GM12878 (cell line): ENCODE measurements around the gene STX8. TPM values are rescaled to one million over a fixed set of nuclear protein-coding genes. Genes with fewer than 3 reads are reported as not detected.

Experiments
- ATAC-seq: fragments of 200-7000 bp; cut with Tn5 transposase; 3 replicates; pipeline ENCODE4 v1.9.1; 2020; ENCODE audit warnings: mild to moderate bottlenecking, moderate library complexity
- BruUV-seq: library from RNA; stranded (reverse); fragments of 400-500 nt; replicated peaks from 2 replicates; lab custom pipeline; 2021; lab: Mats Ljungman, UMichigan
- CTCF ChIA-PET: fragments of 300-600 bp; sonication (Branson Sonifier 250); formaldehyde crosslinking; extraction: SDS; loops from one replicate; lab custom pipeline; 2021; ENCODE audit warnings: inconsistent platforms; lab: Yijun Ruan, JAX
- POLR2A ChIA-PET: fragments of 350-600 bp; formaldehyde crosslinking; extraction: SDS; loops from one replicate; lab custom pipeline; 2021; ENCODE audit warnings: inconsistent platforms; lab: Charles Lee
- RAD21 ChIA-PET: fragments of 300-600 bp; sonication (Branson Sonifier 250); formaldehyde crosslinking; loops from one replicate; lab custom pipeline; 2023; ENCODE audit warnings: antibody characterized with exemption; ENCODE audit not compliant: unreplicated experiment; lab: Charles Lee
- SMC1A ChIA-PET: fragments of 300-600 bp; sonication (Branson Sonifier 250); formaldehyde crosslinking; loops from one replicate; lab custom pipeline; 2023; ENCODE audit not compliant: unreplicated experiment, uncharacterized antibody; lab: Charles Lee
- DNase-seq: peaks from one replicate; pipeline ENCODE4 v3.0.0-alpha.2; 2011; ENCODE audit warnings: low read depth, low spot score
- FAIRE-seq: peaks from 3 replicates; lab custom pipeline; 2011; peaks lifted over from hg19 to GRCh38; lab: Jason Lieb, UNC
- H2AFZ ChIP-seq: 2 replicates; pipeline ENCODE4 v1.6.0; 2011; ENCODE audit warnings: low read depth, low read length, control low read depth; ENCODE audit not compliant: control insufficient read depth
- H3K27ac ChIP-seq: 2 replicates; pipeline ENCODE4 v1.5.1; 2011; ENCODE audit warnings: control low read depth; ENCODE audit not compliant: control insufficient read depth, insufficient read depth
- H3K27me3 ChIP-seq, 2 experiments: replicated peaks in 1 of 2; 2 replicates each; pipeline versions ENCODE4 v1.6.0 to v1.6.1; 2011; ENCODE audit warnings: low read length in 1 of 2; ENCODE audit not compliant: control insufficient read depth in 2 of 2, insufficient read depth in 2 of 2
- H3K36me3 ChIP-seq, 2 experiments: 2 replicates each; pipeline ENCODE4 v1.5.1; 2011; ENCODE audit warnings: low read length in 1 of 2; ENCODE audit not compliant: control insufficient read depth in 2 of 2, insufficient read depth in 2 of 2
- H3K4me1 ChIP-seq: 2 replicates; pipeline ENCODE4 v1.6.1; 2011; ENCODE audit warnings: mild to moderate bottlenecking, low read length, moderate library complexity, mixed read lengths; ENCODE audit not compliant: control insufficient read depth, insufficient read depth
- H3K4me2 ChIP-seq: 2 replicates; pipeline ENCODE4 v1.6.0; 2011; ENCODE audit warnings: control low read depth; ENCODE audit not compliant: control insufficient read depth, insufficient read depth
- H3K4me3 ChIP-seq: fragments of 200-600 bp; sonication (generic); 2 replicates; pipeline ENCODE4 v1.5.1; 2016
- H3K79me2 ChIP-seq: 2 replicates; pipeline ENCODE4 v1.6.0; 2011; ENCODE audit warnings: low read length; ENCODE audit not compliant: control insufficient read depth, insufficient read depth
- H3K9ac ChIP-seq: 2 replicates; pipeline ENCODE4 v1.8.0; 2011; ENCODE audit warnings: low read length, control low read depth, mixed read lengths; ENCODE audit not compliant: control insufficient read depth, insufficient read depth
- H3K9me3 ChIP-seq: replicated peaks from 3 replicates; pipeline ENCODE4 v1.5.1; 2011; ENCODE audit warnings: mild to moderate bottlenecking, low read length; ENCODE audit not compliant: control insufficient read depth, insufficient read depth
- H4K20me1 ChIP-seq: 2 replicates; pipeline ENCODE4 v1.6.0; 2011; ENCODE audit not compliant: control insufficient read depth, insufficient read depth
- ASH2L ChIP-seq: fragments of 300-600, 200-600 bp; sonication (generic); IDR thresholded peaks from 2 replicates; pipeline ENCODE4 v1.6.1; 2017; ENCODE audit warnings: low read depth, mild to moderate bottlenecking, borderline replicate concordance
- BMI1 ChIP-seq: fragments of 450-650 bp; IDR thresholded peaks from 2 replicates; pipeline ENCODE4 v1.6.1; 2016; ENCODE audit warnings: mild to moderate bottlenecking, moderate library complexity, borderline replicate concordance
- CREB1 ChIP-seq: IDR thresholded peaks from 2 replicates; pipeline ENCODE4 v1.6.1; 2012; ENCODE audit warnings: low read depth, mild to moderate bottlenecking, inconsistent platforms
- DPF2 ChIP-seq: fragments of 450-650 bp; IDR thresholded peaks from 2 replicates; pipeline ENCODE4 v1.6.1; 2017; ENCODE audit warnings: mild to moderate bottlenecking
- GABPA ChIP-seq: IDR thresholded peaks from 2 replicates; pipeline ENCODE4 v1.6.1; 2014; ENCODE audit warnings: antibody characterized with exemption, low read depth, mild to moderate bottlenecking, inconsistent platforms
- IKZF1 ChIP-seq: fragments of 450-650 bp; conservative IDR thresholded peaks from 2 replicates; pipeline ENCODE4 v1.6.1; 2017; ENCODE audit warnings: antibody characterized with exemption, mild to moderate bottlenecking
- IRF3 ChIP-seq: fragments of 450-650 bp; IDR thresholded peaks from 2 replicates; pipeline ENCODE4 v1.6.1; 2014; ENCODE audit warnings: mild to moderate bottlenecking
- KLF5 ChIP-seq: fragments of 450-650 bp; IDR thresholded peaks from 2 replicates; pipeline ENCODE4 v1.6.1; 2014; ENCODE audit warnings: mild to moderate bottlenecking; ENCODE audit not compliant: partially characterized antibody
- MLLT1 ChIP-seq: fragments of 450-650 bp; IDR thresholded peaks from 2 replicates; pipeline ENCODE4 v1.6.1; 2016; ENCODE audit warnings: mild to moderate bottlenecking
- NRF1 ChIP-seq: conservative IDR thresholded peaks from 2 replicates; pipeline ENCODE4 v1.6.1; 2011; ENCODE audit warnings: mild to moderate bottlenecking, low read depth, low read length, improper control_type of control experiment
- RBBP5 ChIP-seq: fragments of 200-600 bp; sonication (generic); conservative IDR thresholded peaks from 2 replicates; pipeline ENCODE4 v1.6.1; 2016
- SMC3 ChIP-seq: IDR thresholded peaks from 2 replicates; pipeline ENCODE4 v1.6.1; 2011; ENCODE audit warnings: low read length, improper control_type of control experiment, borderline replicate concordance
- STAT1 ChIP-seq: fragments of 450-650 bp; conservative IDR thresholded peaks from 2 replicates; pipeline ENCODE4 v1.6.1; 2014; ENCODE audit warnings: antibody characterized with exemption, mild to moderate bottlenecking
- ZZZ3 ChIP-seq: IDR thresholded peaks from 2 replicates; pipeline ENCODE4 v1.6.1; 2011; ENCODE audit warnings: low read depth; ENCODE audit not compliant: control insufficient read depth, insufficient read length
- WGBS: methylation state at CpG from one replicate; pipeline ENCODE4 v1.1.6; 2016; ENCODE audit warnings: low lambda C conversion rate; ENCODE audit not compliant: insufficient replicate concordance, insufficient coverage; ENCODE audit errors: missing lambda C conversion rate; 5-methylcytosine and 5-hydroxymethylcytosine counted together
- in situ Hi-C: fragments of 300-500 bp; cut with MboI; formaldehyde crosslinking; loops from 9 replicates; pipeline ENCODE4 v1.14.3; 2018; ENCODE audit warnings: mixed read lengths
- intact Hi-C: fragments of 100-400 bp; cut with micrococcal nuclease; formaldehyde crosslinking; loops from one replicate; pipeline ENCODE4 v1.14.2; 2022; ENCODE audit not compliant: unreplicated experiment
- polyA plus RNA-seq, 11 experiments: library from polyadenylated mRNA; depleted of rRNA in 4 of 11; unstranded in 6 of 11; stranded (reverse) in 5 of 11; fragments of >200 nt; fragmentation: Nextera tagmentation in 4 of 11; fragmentation: Illumina TruSeq in 1 of 11; extraction: Ambion mirVana in 4 of 11; extraction: Trizol in 1 of 11; gene quantifications; 1 replicate in 1 of 11; 2 replicates in 10 of 11; pipeline versions ENCODE4 v1.2.1 to v1.2.3, GENCODE V29; 2011 to 2016; ENCODE audit warnings: inconsistent platforms in 2 of 11, missing spikeins in 2 of 11, low read depth in 1 of 11
- total RNA-seq, 4 experiments: library from RNA; depleted of rRNA in 3 of 4; stranded (reverse); fragments of >200 nt in 3 of 4; fragmentation: Illumina TruSeq in 1 of 4; extraction: Trizol in 1 of 4; gene quantifications; 2 replicates each; pipeline versions ENCODE4 v1.2.1 to v1.2.3, GENCODE V29; 2013 to 2021

STX8 gene
- total and polyA plus RNA-seq, 10 of the 15 experiments (the other 5 are each of a cell fraction or from before 2014, with no cell fraction given), result 47.9 to 151 (median 72.9) TPM

GRCh38 chr17:9213303-9213640, 362.3 kb downstream of the STX8 start:
- Histone ChIP-seq H3K36me3 (no peaks in the 10 kb centered on the region), H2AFZ (no peak overlapping the region), H3K27ac (no peak overlapping the region), H3K9me3 (peaks cover 6% of the 10 kb centered on the region), H3K4me2 (no peak overlapping the region), H3K4me1 (no peaks in the 10 kb centered on the region), H3K4me3 (no peak overlapping the region), H3K27me3 (no peaks in the 10 kb centered on the region), H3K79me2 (no peaks in the 10 kb centered on the region), H3K9ac (no peak overlapping the region), H4K20me1 (no peaks in the 10 kb centered on the region)
- ChIA-PET POLR2A (no interaction called here), SMC1A (interaction anchor here (0.5 kb wide), 1 partner anchor 73 kb away, joined by 3 read pairs; no protein-coding TSS in a partner anchor), RAD21 (no interaction called here), CTCF (no interaction called here)
- intact Hi-C loops, result no loop called here
- FAIRE-seq (no peak), ATAC-seq (no peak), DNase-seq (no peak)
- BruUV-seq, result no TSS peak
- WGBS, result 0% methylated on average over 3 of the region's 3 CpGs
- in situ Hi-C loops, result no loop called here
- TF ChIP-seq SMC3 (no peak), ASH2L (no peak), RBBP5 (no peak), DPF2 (no peak)

GRCh38 chr17:9212376-9213302, 363.0 kb downstream of the STX8 start:
- ChIA-PET RAD21 (no interaction called here), POLR2A (no interaction called here), SMC1A (interaction anchor here (0.5 kb wide), 1 partner anchor 74 kb away, joined by 3 read pairs; no protein-coding TSS in a partner anchor), CTCF (no interaction called here)
- Histone ChIP-seq H3K27ac (no peak overlapping the region), H3K9me3 (peaks cover 6% of the 10 kb centered on the region), H3K36me3 (no peaks in the 10 kb centered on the region), H2AFZ (no peak overlapping the region), H4K20me1 (no peaks in the 10 kb centered on the region), H3K4me3 (no peak overlapping the region), H3K4me2 (no peak overlapping the region), H3K27me3 (no peaks in the 10 kb centered on the region; a peak in 1 of 4 replicates), H3K4me1 (no peaks in the 10 kb centered on the region), H3K9ac (no peak overlapping the region), H3K79me2 (no peaks in the 10 kb centered on the region)
- in situ Hi-C loops, result no loop called here
- intact Hi-C loops, result no loop called here
- ATAC-seq (no peak), DNase-seq (no peak), FAIRE-seq (no peak)
- 61% methylated on average over 29 of the region's 30 CpGs for WGBS
- TF ChIP-seq IRF3 (no peak), ZZZ3 (no peak), KLF5 (no peak), IKZF1 (no peak), BMI1 (no peak), CREB1 (no peak), MLLT1 (no peak), GABPA (no peak), NRF1 (no peak), STAT1 (no peak)
- no TSS peak for BruUV-seq
